WTC11 (cell line): ENCODE data around the gene FAHD1. TPM values are rescaled to one million over a fixed set of nuclear protein-coding genes. Genes with fewer than 3 reads are reported as not detected.

Source experiments
- ATAC-seq: fragments of 200-7000 bp; cut with Tn5 transposase; 2 replicates; pipeline ENCODE4 v1.10.0; 2021; ENCODE audit warnings: mild to moderate bottlenecking, moderate library complexity
- CTCF ChIA-PET: fragments of 300-600 bp; sonication (Branson Sonifier 250); formaldehyde crosslinking; loops from one replicate; lab custom pipeline; 2021; ENCODE audit warnings: antibody characterized with exemption; lab: Charles Lee
- POLR2A ChIA-PET: fragments of 350-600 bp; sonication (Branson Sonifier 250); formaldehyde crosslinking; loops from one replicate; lab custom pipeline; 2021; ENCODE audit warnings: antibody characterized with exemption; lab: Charles Lee
- DNase-seq: peaks from one replicate; pipeline ENCODE4 v3.0.0; 2021; ENCODE audit warnings: low spot score
- H3K27ac Mint-ChIP-seq: 2 replicates; pipeline ENCODE4 v1.8.0; 2021; ENCODE audit warnings: mixed read lengths
- H3K27me3 Mint-ChIP-seq: 2 replicates; pipeline ENCODE4 v1.8.0; 2021; ENCODE audit warnings: low read depth, mild to moderate bottlenecking, moderate library complexity, mixed read lengths
- H3K36me3 Mint-ChIP-seq: 2 replicates; pipeline ENCODE4 v1.8.0; 2021; ENCODE audit warnings: mixed read lengths
- H3K4me1 Mint-ChIP-seq: 2 replicates; pipeline ENCODE4 v1.8.0; 2022; ENCODE audit warnings: mixed read lengths
- H3K4me3 Mint-ChIP-seq: 2 replicates; pipeline ENCODE4 v1.8.0; 2021; ENCODE audit warnings: mild to moderate bottlenecking, moderate library complexity, mixed read lengths
- H3K9me3 Mint-ChIP-seq: 2 replicates; pipeline ENCODE4 v1.8.0; 2021; ENCODE audit warnings: mixed read lengths
- CBFB ChIP-seq: sonication (generic); formaldehyde crosslinking; IDR thresholded peaks from 2 replicates; pipeline ENCODE4 v1.8.1; 2022; ENCODE audit warnings: mild to moderate bottlenecking, low read depth, missing genetic modification reagents
- CREM ChIP-seq: sonication (generic); formaldehyde crosslinking; IDR thresholded peaks from 2 replicates; pipeline ENCODE4 v1.8.1; 2022; ENCODE audit warnings: mild to moderate bottlenecking, missing genetic modification reagents, moderate library complexity
- ELF4 ChIP-seq: sonication (generic); formaldehyde crosslinking; IDR thresholded peaks from 2 replicates; pipeline ENCODE4 v1.8.1; 2022; ENCODE audit warnings: low read depth, mild to moderate bottlenecking, moderate library complexity, missing genetic modification reagents
- ESRRA ChIP-seq: sonication (generic); formaldehyde crosslinking; IDR thresholded peaks from 2 replicates; pipeline ENCODE4 v1.8.1; 2022; ENCODE audit warnings: mild to moderate bottlenecking, missing genetic modification reagents, borderline replicate concordance
- ETV6 ChIP-seq: sonication (generic); formaldehyde crosslinking; IDR thresholded peaks from 2 replicates; pipeline ENCODE4 v1.8.1; 2022; ENCODE audit warnings: mild to moderate bottlenecking, missing genetic modification reagents
- HMGA2 ChIP-seq: fragments of 250-450 bp; sonication (Bioruptor Pico); IDR thresholded peaks from 2 replicates; pipeline ENCODE4 v1.4.0; 2021; ENCODE audit warnings: mild to moderate bottlenecking, moderate library complexity
- JAZF1 ChIP-seq: fragments of 250-450 bp; sonication (Bioruptor Pico); IDR thresholded peaks from 2 replicates; pipeline ENCODE4 v1.9.0; 2021; ENCODE audit warnings: moderate library complexity, mild to moderate bottlenecking, inconsistent platforms
- MAX ChIP-seq: sonication (generic); formaldehyde crosslinking; IDR thresholded peaks from 2 replicates; pipeline ENCODE4 v1.8.0; 2022; ENCODE audit warnings: mild to moderate bottlenecking, missing genetic modification reagents
- NFE2L1 ChIP-seq: sonication (generic); formaldehyde crosslinking; IDR thresholded peaks from 2 replicates; pipeline ENCODE4 v1.8.1; 2023; ENCODE audit warnings: missing genetic modification reagents
- NFYB ChIP-seq: sonication (generic); formaldehyde crosslinking; conservative IDR thresholded peaks from 2 replicates; pipeline ENCODE4 v1.8.0; 2022; ENCODE audit warnings: low read depth, missing genetic modification reagents
- NR1H2 ChIP-seq: sonication (generic); formaldehyde crosslinking; IDR thresholded peaks from 2 replicates; pipeline ENCODE4 v1.9.0; 2021; ENCODE audit warnings: mild to moderate bottlenecking, moderate library complexity, missing genetic modification reagents
- NR3C1 ChIP-seq: sonication (generic); formaldehyde crosslinking; conservative IDR thresholded peaks from 2 replicates; pipeline ENCODE4 v1.8.1; 2023; ENCODE audit warnings: low read depth, mild to moderate bottlenecking, missing genetic modification reagents
- OVOL2 ChIP-seq: fragments of 250-450 bp; sonication (Bioruptor Pico); IDR thresholded peaks from 2 replicates; pipeline ENCODE4 v1.9.0; 2021; ENCODE audit warnings: mild to moderate bottlenecking, borderline replicate concordance
- PREB ChIP-seq: sonication (generic); formaldehyde crosslinking; IDR thresholded peaks from 2 replicates; pipeline ENCODE4 v1.8.1; 2022; ENCODE audit warnings: mild to moderate bottlenecking, missing genetic modification reagents, moderate library complexity, borderline replicate concordance
- PRRX2 ChIP-seq: fragments of 250-450 bp; sonication (Bioruptor Pico); IDR thresholded peaks from 2 replicates; pipeline ENCODE4 v1.8.0; 2021; ENCODE audit warnings: mild to moderate bottlenecking
- SP1 ChIP-seq: sonication (generic); formaldehyde crosslinking; conservative IDR thresholded peaks from 2 replicates; pipeline ENCODE4 v1.8.1; 2022; ENCODE audit warnings: missing genetic modification reagents
- ZNF121 ChIP-seq: sonication (generic); formaldehyde crosslinking; IDR thresholded peaks from 2 replicates; pipeline ENCODE4 v1.8.0; 2023; ENCODE audit warnings: missing genetic modification reagents
- ZNF138 ChIP-seq: sonication (generic); formaldehyde crosslinking; conservative IDR thresholded peaks from 2 replicates; pipeline ENCODE4 v1.8.1; 2022; ENCODE audit warnings: mild to moderate bottlenecking, moderate library complexity, missing genetic modification reagents
- ZNF263 ChIP-seq: sonication (generic); formaldehyde crosslinking; IDR thresholded peaks from 2 replicates; pipeline ENCODE4 v1.8.1; 2022; ENCODE audit warnings: low read depth, mild to moderate bottlenecking, moderate library complexity, missing genetic modification reagents
- ZNF671 ChIP-seq: fragments of 250-450 bp; sonication (Bioruptor Pico); IDR thresholded peaks from 2 replicates; pipeline ENCODE4 v1.8.0; 2021; ENCODE audit warnings: mild to moderate bottlenecking
- total RNA-seq: library from RNA; stranded (reverse); gene quantifications from 3 replicates; pipeline ENCODE4 v1.2.3, GENCODE V29; 2021
- TF ChIP-seq, protein P1 (sequence below): sonication (generic); formaldehyde crosslinking; IDR thresholded peaks from 2 replicates; pipeline ENCODE4 v1.8.0; 2023; ENCODE audit warnings: mild to moderate bottlenecking, missing genetic modification reagents
- TF ChIP-seq, protein P2 (sequence below): fragments of 250-450 bp; sonication (Bioruptor Pico); IDR thresholded peaks from 2 replicates; pipeline ENCODE4 v1.9.0; 2021; ENCODE audit warnings: moderate library complexity, mild to moderate bottlenecking, inconsistent platforms, borderline replicate concordance
- TF ChIP-seq, protein P3 (sequence below): fragments of 250-450 bp; sonication (Bioruptor Pico); IDR thresholded peaks from 2 replicates; pipeline ENCODE4 v2.1.2; 2022; ENCODE audit warnings: mild to moderate bottlenecking, moderate library complexity
- TF ChIP-seq, protein P4 (sequence below): sonication (generic); formaldehyde crosslinking; IDR thresholded peaks from 2 replicates; pipeline ENCODE4 v1.8.0; 2022; ENCODE audit warnings: mild to moderate bottlenecking, missing genetic modification reagents

The FAHD1 gene
- total RNA-seq, 1 experiment from 2014 or later = 14.3 TPM

DNA sequence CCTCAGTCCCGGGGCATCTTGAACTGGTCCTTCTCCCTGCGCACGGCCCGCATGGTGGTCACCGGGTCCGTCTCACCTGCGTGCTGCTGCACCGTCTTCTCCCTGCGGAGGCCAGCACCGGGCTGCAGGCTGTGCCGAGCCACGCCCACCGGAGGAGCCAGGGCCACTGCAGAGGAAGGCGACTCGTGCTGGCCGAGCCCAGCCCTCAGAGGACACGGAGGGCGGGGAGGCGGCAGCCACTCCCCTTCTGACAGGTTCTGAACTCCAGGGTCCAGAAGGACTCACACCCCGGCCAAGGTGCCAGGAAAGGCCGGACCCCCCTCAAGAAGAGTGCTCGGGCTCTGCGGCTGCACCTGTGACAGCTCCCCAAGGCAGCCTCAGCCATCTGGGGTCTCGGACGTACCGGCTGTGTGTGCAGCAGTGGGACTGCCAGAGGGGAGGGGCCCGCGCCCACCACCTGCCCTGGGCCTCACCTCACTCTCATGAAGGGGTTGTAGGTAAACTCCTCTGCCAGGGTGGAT is 17.7 kb upstream of the FAHD1 start:
- DNase-seq (peak; percentile 83), ATAC-seq (peak; percentile 98)
- no peak overlapping the region for H3K27ac Mint-ChIP-seq
- no peaks in the 10 kb centered on the region; the same call in 1 of the 2 replicates for H3K27me3 Mint-ChIP-seq
- TF ChIP-seq ZNF671 (CRISPR knock-in tag) (no peak), ETV6 (CRISPR knock-in tag) (no peak), SP1 (0 out of 2 replicates have a peak, but pooled peaks have one; percentile 41), MAX (peak; percentile 51; the same call in 1 of the 2 replicates)
- TF ChIP-seq, protein P1, sequence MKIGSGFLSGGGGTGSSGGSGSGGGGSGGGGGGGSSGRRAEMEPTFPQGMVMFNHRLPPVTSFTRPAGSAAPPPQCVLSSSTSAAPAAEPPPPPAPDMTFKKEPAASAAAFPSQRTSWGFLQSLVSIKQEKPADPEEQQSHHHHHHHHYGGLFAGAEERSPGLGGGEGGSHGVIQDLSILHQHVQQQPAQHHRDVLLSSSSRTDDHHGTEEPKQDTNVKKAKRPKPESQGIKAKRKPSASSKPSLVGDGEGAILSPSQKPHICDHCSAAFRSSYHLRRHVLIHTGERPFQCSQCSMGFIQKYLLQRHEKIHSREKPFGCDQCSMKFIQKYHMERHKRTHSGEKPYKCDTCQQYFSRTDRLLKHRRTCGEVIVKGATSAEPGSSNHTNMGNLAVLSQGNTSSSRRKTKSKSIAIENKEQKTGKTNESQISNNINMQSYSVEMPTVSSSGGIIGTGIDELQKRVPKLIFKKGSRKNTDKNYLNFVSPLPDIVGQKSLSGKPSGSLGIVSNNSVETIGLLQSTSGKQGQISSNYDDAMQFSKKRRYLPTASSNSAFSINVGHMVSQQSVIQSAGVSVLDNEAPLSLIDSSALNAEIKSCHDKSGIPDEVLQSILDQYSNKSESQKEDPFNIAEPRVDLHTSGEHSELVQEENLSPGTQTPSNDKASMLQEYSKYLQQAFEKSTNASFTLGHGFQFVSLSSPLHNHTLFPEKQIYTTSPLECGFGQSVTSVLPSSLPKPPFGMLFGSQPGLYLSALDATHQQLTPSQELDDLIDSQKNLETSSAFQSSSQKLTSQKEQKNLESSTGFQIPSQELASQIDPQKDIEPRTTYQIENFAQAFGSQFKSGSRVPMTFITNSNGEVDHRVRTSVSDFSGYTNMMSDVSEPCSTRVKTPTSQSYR (CRISPR knock-in tag) = no peak
- no peaks in the 10 kb centered on the region for H3K4me1 Mint-ChIP-seq
- ChIA-PET POLR2A (no interaction called here), CTCF (interaction anchor here (0.9 kb wide), 1 partner anchor 86 kb away, joined by 3 read pairs; no protein-coding TSS in a partner anchor)
- no peak overlapping the region for H3K4me3 Mint-ChIP-seq
- peaks cover 4% of the 10 kb centered on the region; the same call in 1 of the 2 replicates for H3K9me3 Mint-ChIP-seq
- peaks cover 14% of the 10 kb centered on the region for H3K36me3 Mint-ChIP-seq

DNA sequence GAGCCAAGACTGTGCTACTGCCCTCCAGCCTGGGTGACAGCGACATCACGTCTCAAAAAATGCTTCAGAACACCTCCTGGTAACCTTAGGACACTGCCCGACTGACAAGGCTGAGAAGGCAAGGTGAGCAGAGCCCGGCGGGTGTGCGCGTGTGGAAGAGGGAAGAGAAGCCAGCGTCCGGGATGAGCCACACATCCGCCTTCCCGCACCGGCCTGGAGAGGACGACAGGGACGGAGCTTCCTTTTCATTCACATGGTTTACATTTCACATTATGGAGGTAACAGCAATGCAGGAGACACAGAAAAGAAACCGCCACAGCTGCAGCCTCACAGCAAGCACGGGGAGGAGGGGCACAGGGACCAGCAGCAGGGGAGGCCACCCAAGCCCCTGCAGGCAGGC is 16.9 kb upstream of the FAHD1 start:
- DNase-seq (no peak), ATAC-seq (no peak)
- TF ChIP-seq ZNF121 (CRISPR knock-in tag) = no peak
- TF ChIP-seq JAZF1 = no peak
- TF ChIP-seq NR1H2 = no peak
- TF ChIP-seq NR3C1 (CRISPR knock-in tag) = no peak
- H3K4me3 Mint-ChIP-seq = no peak overlapping the region
- ChIA-PET POLR2A (no interaction called here), CTCF (interaction anchor here (0.9 kb wide), 1 partner anchor 87 kb away, joined by 3 read pairs; no protein-coding TSS in a partner anchor)
- H3K9me3 Mint-ChIP-seq = peaks cover 4% of the 10 kb centered on the region; the same call in 1 of the 2 replicates
- no peaks in the 10 kb centered on the region for H3K4me1 Mint-ChIP-seq
- no peak overlapping the region; the same call in 1 of the 2 replicates for H3K27ac Mint-ChIP-seq
- peaks cover 14% of the 10 kb centered on the region for H3K36me3 Mint-ChIP-seq
- H3K27me3 Mint-ChIP-seq = no peaks in the 10 kb centered on the region; the same call in 1 of the 2 replicates

GRCh38 chr16:1810536-1810935 is 16.5 kb upstream of the FAHD1 start:
- CTCF ChIA-PET = no interaction called here
- no peak overlapping the region for H3K27ac Mint-ChIP-seq
- H3K4me3 Mint-ChIP-seq = no peak overlapping the region
- H3K4me1 Mint-ChIP-seq = no peaks in the 10 kb centered on the region
- H3K36me3 Mint-ChIP-seq = peaks cover 17% of the 10 kb centered on the region
- ATAC-seq (no peak), DNase-seq (no peak)
- POLR2A ChIA-PET = no interaction called here
- no peaks in the 10 kb centered on the region; the same call in 1 of the 2 replicates for H3K27me3 Mint-ChIP-seq
- H3K9me3 Mint-ChIP-seq = peaks cover 4% of the 10 kb centered on the region; the same call in 1 of the 2 replicates
- TF ChIP-seq JAZF1 (no peak), PRRX2 (no peak), NFE2L1 (CRISPR knock-in tag) (no peak), CREM (CRISPR knock-in tag) (no peak), ESRRA (CRISPR knock-in tag) (no peak), ETV6 (CRISPR knock-in tag) (no peak), ELF4 (no peak), HMGA2 (no peak), NFYB (CRISPR knock-in tag) (no peak), ZNF138 (no peak), OVOL2 (CRISPR knock-in tag) (no peak), PREB (no peak), ZNF263 (no peak), CBFB (no peak)
- TF ChIP-seq, protein P2, sequence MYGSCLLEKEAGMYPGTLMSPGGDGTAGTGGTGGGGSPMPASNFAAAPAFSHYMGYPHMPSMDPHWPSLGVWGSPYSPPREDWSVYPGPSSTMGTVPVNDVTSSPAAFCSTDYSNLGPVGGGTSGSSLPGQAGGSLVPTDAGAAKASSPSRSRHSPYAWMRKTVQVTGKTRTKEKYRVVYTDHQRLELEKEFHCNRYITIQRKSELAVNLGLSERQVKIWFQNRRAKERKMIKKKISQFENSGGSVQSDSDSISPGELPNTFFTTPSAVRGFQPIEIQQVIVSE = no peak
- TF ChIP-seq, protein P3, sequence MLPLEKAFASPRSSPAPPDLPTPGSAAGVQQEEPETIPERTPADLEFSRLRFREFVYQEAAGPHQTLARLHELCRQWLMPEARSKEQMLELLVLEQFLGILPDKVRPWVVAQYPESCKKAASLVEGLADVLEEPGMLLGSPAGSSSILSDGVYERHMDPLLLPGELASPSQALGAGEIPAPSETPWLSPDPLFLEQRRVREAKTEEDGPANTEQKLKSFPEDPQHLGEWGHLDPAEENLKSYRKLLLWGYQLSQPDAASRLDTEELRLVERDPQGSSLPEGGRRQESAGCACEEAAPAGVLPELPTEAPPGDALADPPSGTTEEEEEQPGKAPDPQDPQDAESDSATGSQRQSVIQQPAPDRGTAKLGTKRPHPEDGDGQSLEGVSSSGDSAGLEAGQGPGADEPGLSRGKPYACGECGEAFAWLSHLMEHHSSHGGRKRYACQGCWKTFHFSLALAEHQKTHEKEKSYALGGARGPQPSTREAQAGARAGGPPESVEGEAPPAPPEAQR = no peak
- TF ChIP-seq, protein P4, sequence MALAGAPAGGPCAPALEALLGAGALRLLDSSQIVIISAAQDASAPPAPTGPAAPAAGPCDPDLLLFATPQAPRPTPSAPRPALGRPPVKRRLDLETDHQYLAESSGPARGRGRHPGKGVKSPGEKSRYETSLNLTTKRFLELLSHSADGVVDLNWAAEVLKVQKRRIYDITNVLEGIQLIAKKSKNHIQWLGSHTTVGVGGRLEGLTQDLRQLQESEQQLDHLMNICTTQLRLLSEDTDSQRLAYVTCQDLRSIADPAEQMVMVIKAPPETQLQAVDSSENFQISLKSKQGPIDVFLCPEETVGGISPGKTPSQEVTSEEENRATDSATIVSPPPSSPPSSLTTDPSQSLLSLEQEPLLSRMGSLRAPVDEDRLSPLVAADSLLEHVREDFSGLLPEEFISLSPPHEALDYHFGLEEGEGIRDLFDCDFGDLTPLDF = no peak
